CD14-positive monocyte (primary cell): ENCODE data around the gene CCDC186. TPM values are rescaled to one million over a fixed set of nuclear protein-coding genes. Genes with fewer than 3 reads are reported as not detected.

Experiments used
- DNase-seq, 3 donors: peaks; one replicate each; pipeline ENCODE4 v3.0.0-alpha.2; 2011 to 2022
- H2AFZ ChIP-seq: 2 replicates; pipeline ENCODE4 v1.6.0; 2012; ENCODE audit warnings: mild to moderate bottlenecking, low read depth, low read length, inconsistent platforms; ENCODE audit not compliant: insufficient read depth, poor library complexity, severe bottlenecking
- H3K27ac ChIP-seq, 2 donors: 1 replicate in 1 of 2; 2 replicates in 1 of 2; pipeline ENCODE4 v1.5.1; 2012 to 2013; ENCODE audit warnings: low read length in 2 of 2, control low read depth in 1 of 2, inconsistent platforms in 1 of 2, low read depth in 1 of 2, mild to moderate bottlenecking in 1 of 2
- H3K27me3 ChIP-seq, 2 donors: one replicate each; pipeline versions ENCODE4 v1.6.0 to v1.6.1; 2011 to 2013; ENCODE audit warnings: low read length in 2 of 2; ENCODE audit not compliant: control insufficient read depth in 2 of 2, insufficient read depth in 2 of 2
- H3K36me3 ChIP-seq, 2 donors: replicated peaks in 1 of 2; 1 replicate in 1 of 2; 2 replicates in 1 of 2; pipeline versions ENCODE4 v1.5.1 to v1.6.1; 2012 to 2013; ENCODE audit warnings: low read length in 2 of 2, control low read depth in 1 of 2, inconsistent platforms in 1 of 2, mild to moderate bottlenecking in 1 of 2; ENCODE audit not compliant: insufficient read depth in 2 of 2, control insufficient read depth in 1 of 2
- H3K4me1 ChIP-seq, 2 donors: 1 replicate in 1 of 2; 2 replicates in 1 of 2; pipeline versions ENCODE4 v1.5.1 to v1.6.1; 2012 to 2013; ENCODE audit warnings: low read length in 2 of 2, control low read depth in 1 of 2, inconsistent platforms in 1 of 2, mild to moderate bottlenecking in 1 of 2, moderate library complexity in 1 of 2; ENCODE audit not compliant: insufficient read depth in 2 of 2, control insufficient read depth in 1 of 2
- H3K4me2 ChIP-seq: replicated peaks from 2 replicates; pipeline ENCODE3; 2012; ENCODE audit warnings: low read length, moderate library complexity, mild to moderate bottlenecking; ENCODE audit not compliant: poor library complexity, severe bottlenecking; ENCODE audit errors: extremely low read depth
- H3K4me3 ChIP-seq, 3 experiments: fragments of 200-600 bp in 1 of 3; sonication (generic) in 1 of 3; replicated peaks in 1 of 3; 1 replicate in 2 of 3; 2 replicates in 1 of 3; pipeline ENCODE4 v1.5.1; 2011 to 2013; ENCODE audit warnings: low read length in 3 of 3, mild to moderate bottlenecking in 3 of 3, control low read depth in 2 of 3, low read depth in 2 of 3, inconsistent platforms in 1 of 3, moderate library complexity in 1 of 3
- H3K79me2 ChIP-seq: 2 replicates; pipeline ENCODE4 v1.6.0; 2012; ENCODE audit warnings: mild to moderate bottlenecking, control low read depth, inconsistent platforms, low read length, moderate library complexity; ENCODE audit not compliant: insufficient read depth
- H3K9ac ChIP-seq: 2 replicates; pipeline ENCODE4 v1.6.0; 2017; ENCODE audit warnings: low read length, mild to moderate bottlenecking; ENCODE audit not compliant: insufficient read depth, poor library complexity, severe bottlenecking
- H3K9me3 ChIP-seq, 2 donors: replicated peaks in 1 of 2; 1 replicate in 1 of 2; 2 replicates in 1 of 2; pipeline versions ENCODE4 v1.5.1 to v1.6.1; 2012 to 2013; ENCODE audit warnings: low read length in 2 of 2, control low read depth in 1 of 2; ENCODE audit not compliant: control insufficient read depth in 1 of 2, insufficient read depth in 1 of 2
- H4K20me1 ChIP-seq: 2 replicates; pipeline ENCODE4 v1.6.0; 2012; ENCODE audit warnings: mild to moderate bottlenecking, low read length, control low read depth, moderate library complexity; ENCODE audit not compliant: insufficient read depth
- H3K27ac Mint-ChIP-seq, 7 donors: one replicate each; pipeline ENCODE4 v1.8.0; 2020; ENCODE audit warnings: mild to moderate bottlenecking in 7 of 7, mixed read lengths in 7 of 7, moderate library complexity in 6 of 7, inconsistent platforms in 2 of 7
- H3K27me3 Mint-ChIP-seq, 3 donors: one replicate each; pipeline ENCODE4 v1.8.0; 2021 to 2022; ENCODE audit warnings: low read depth in 3 of 3, mild to moderate bottlenecking in 3 of 3, mixed read lengths in 3 of 3, moderate library complexity in 3 of 3, inconsistent platforms in 1 of 3
- H3K36me3 Mint-ChIP-seq, 2 donors: one replicate each; pipeline ENCODE4 v1.8.0; 2020; ENCODE audit warnings: mixed read lengths in 2 of 2, inconsistent platforms in 1 of 2, mild to moderate bottlenecking in 1 of 2
- H3K4me1 Mint-ChIP-seq: one replicate; pipeline ENCODE4 v1.8.0; 2020; ENCODE audit warnings: mild to moderate bottlenecking, mixed read lengths
- H3K4me3 Mint-ChIP-seq, 2 donors: one replicate each; pipeline ENCODE4 v1.8.0; 2020; ENCODE audit warnings: mild to moderate bottlenecking in 2 of 2, mixed read lengths in 2 of 2, moderate library complexity in 1 of 2
- H3K9me3 Mint-ChIP-seq, 7 donors: one replicate each; pipeline ENCODE4 v1.8.0; 2020 to 2022; ENCODE audit warnings: mixed read lengths in 7 of 7, mild to moderate bottlenecking in 6 of 7, moderate library complexity in 6 of 7, inconsistent platforms in 2 of 7
- CTCF ChIP-seq: fragments of 200-600 bp; IDR thresholded peaks from one replicate; pipeline ENCODE4 v1.8.0; 2022; ENCODE audit warnings: antibody characterized with exemption, mild to moderate bottlenecking
- WGBS: methylation state at CpG from one replicate; pipeline ENCODE4 v1.1.5; 2013; ENCODE audit warnings: missing lambda C conversion rate; ENCODE audit not compliant: insufficient coverage; 5-methylcytosine and 5-hydroxymethylcytosine counted together
- intact Hi-C, 2 donors: fragments of 100-400 bp; cut with micrococcal nuclease; formaldehyde crosslinking; loops; one replicate each; pipeline versions ENCODE4 v1.15.0 to v1.15.1; 2023
- polyA plus RNA-seq, 3 donors: library from polyadenylated mRNA; depleted of rRNA in 1 of 3; unstranded in 2 of 3; stranded (reverse) in 1 of 3; fragments of 300-500 nt in 2 of 3; fragments of >200 nt in 1 of 3; fragmentation: Illumina TruSeq in 2 of 3; gene quantifications; 1 replicate in 2 of 3; 2 replicates in 1 of 3; pipeline ENCODE4 v1.2.3, GENCODE V29; 2012 to 2021

The CCDC186 gene
- polyA plus RNA-seq, 3 donors: 6.9 to 9.8 (median 8.9) TPM

- H3K4me3 ChIP-seq: no peak overlapping the region
- H3K4me2 ChIP-seq: no peak overlapping the region
- H3K4me1 Mint-ChIP-seq: peaks cover 34% of the 10 kb centered on the region
- H3K27ac ChIP-seq: no peak overlapping the region
- no peak overlapping the region for H3K4me3 Mint-ChIP-seq
- H2AFZ ChIP-seq: no peak overlapping the region
- no peak for DNase-seq
- 95% methylated on average over 7 of the region's 9 CpGs for WGBS
- H3K9me3 Mint-ChIP-seq: peaks cover 0 to 3% (median 0%) of the 10 kb centered on the region in 7 donors
- H4K20me1 ChIP-seq: no peaks in the 10 kb centered on the region
- intact Hi-C loops: no loop called here
- H3K36me3 ChIP-seq: no peaks in the 10 kb centered on the region
- no peaks in the 10 kb centered on the region for H3K9me3 ChIP-seq
- peaks cover 0 to 2% (median 0%) of the 10 kb centered on the region in 3 donors for H3K27me3 Mint-ChIP-seq
- TF ChIP-seq CTCF: no peak
- peaks cover 17 to 21% of the 10 kb centered on the region in 2 donors for H3K4me1 ChIP-seq
- no peaks in the 10 kb centered on the region for H3K36me3 Mint-ChIP-seq
- H3K79me2 ChIP-seq: no peaks in the 10 kb centered on the region
- H3K27ac Mint-ChIP-seq: no peak overlapping the region
- no peak overlapping the region for H3K9ac ChIP-seq
- H3K27me3 ChIP-seq: no peaks in the 10 kb centered on the region
These were observed 96.2 kb downstream of the CCDC186 start for GRCh38 chr10:114077815-114078219.

- Histone ChIP-seq H3K79me2 (no peaks in the 10 kb centered on the region), H3K4me3 (no peak overlapping the region), H3K27me3 (no peaks in the 10 kb centered on the region), H3K4me2 (no peak overlapping the region), H3K9ac (no peak overlapping the region), H2AFZ (no peak overlapping the region), H4K20me1 (no peaks in the 10 kb centered on the region), H3K4me1 (peaks cover 17 to 21% of the 10 kb centered on the region in 2 donors), H3K27ac (no peak overlapping the region), H3K36me3 (no peaks in the 10 kb centered on the region), H3K9me3 (no peaks in the 10 kb centered on the region)
- TF ChIP-seq CTCF: no peak
- no peak for DNase-seq
- intact Hi-C loops: no loop called here
- Mint-ChIP-seq H3K9me3 (peaks cover 0 to 3% (median 0%) of the 10 kb centered on the region in 7 donors), H3K27me3 (peaks cover 0 to 2% (median 0%) of the 10 kb centered on the region in 3 donors), H3K4me3 (no peak overlapping the region), H3K27ac (peak overlapping the region in 1 of 7 donors; percentile 35), H3K36me3 (no peaks in the 10 kb centered on the region), H3K4me1 (peaks cover 32% of the 10 kb centered on the region)
- no CpG with 5 or more reads among the region's 1 CpG for WGBS
These were observed 96.7 kb downstream of the CCDC186 start for GRCh38 chr10:114077347-114077746.
